WTC11 (cell line): Measurements from ENCODE around the gene AVPR1A. TPM values are rescaled to one million over a fixed set of nuclear protein-coding genes. Genes with fewer than 3 reads are reported as not detected.

Experiments
- ATAC-seq: fragments of 200-7000 bp; cut with Tn5 transposase; 2 replicates; pipeline ENCODE4 v1.10.0; 2021; ENCODE audit warnings: mild to moderate bottlenecking, moderate library complexity
- CTCF ChIA-PET: fragments of 300-600 bp; sonication (Branson Sonifier 250); formaldehyde crosslinking; loops from one replicate; lab custom pipeline; 2021; ENCODE audit warnings: antibody characterized with exemption; lab: Charles Lee
- POLR2A ChIA-PET: fragments of 350-600 bp; sonication (Branson Sonifier 250); formaldehyde crosslinking; loops from one replicate; lab custom pipeline; 2021; ENCODE audit warnings: antibody characterized with exemption; lab: Charles Lee
- DNase-seq: peaks from one replicate; pipeline ENCODE4 v3.0.0; 2021; ENCODE audit warnings: low spot score
- H3K27ac Mint-ChIP-seq: 2 replicates; pipeline ENCODE4 v1.8.0; 2021; ENCODE audit warnings: mixed read lengths
- H3K27me3 Mint-ChIP-seq: 2 replicates; pipeline ENCODE4 v1.8.0; 2021; ENCODE audit warnings: low read depth, mild to moderate bottlenecking, moderate library complexity, mixed read lengths
- H3K36me3 Mint-ChIP-seq: 2 replicates; pipeline ENCODE4 v1.8.0; 2021; ENCODE audit warnings: mixed read lengths
- H3K4me1 Mint-ChIP-seq: 2 replicates; pipeline ENCODE4 v1.8.0; 2022; ENCODE audit warnings: mixed read lengths
- H3K4me3 Mint-ChIP-seq: 2 replicates; pipeline ENCODE4 v1.8.0; 2021; ENCODE audit warnings: mild to moderate bottlenecking, moderate library complexity, mixed read lengths
- H3K9me3 Mint-ChIP-seq: 2 replicates; pipeline ENCODE4 v1.8.0; 2021; ENCODE audit warnings: mixed read lengths
- AR ChIP-seq: fragments of 250-450 bp; sonication (Bioruptor Pico); IDR thresholded peaks from 2 replicates; pipeline ENCODE4 v1.9.0; 2021; ENCODE audit warnings: mild to moderate bottlenecking
- ATF2 ChIP-seq: sonication (generic); formaldehyde crosslinking; IDR thresholded peaks from 2 replicates; pipeline ENCODE4 v1.8.1; 2022; ENCODE audit warnings: low read depth, missing genetic modification reagents, borderline replicate concordance
- CBFB ChIP-seq: sonication (generic); formaldehyde crosslinking; IDR thresholded peaks from 2 replicates; pipeline ENCODE4 v1.8.1; 2022; ENCODE audit warnings: mild to moderate bottlenecking, low read depth, missing genetic modification reagents
- ELF4 ChIP-seq: sonication (generic); formaldehyde crosslinking; IDR thresholded peaks from 2 replicates; pipeline ENCODE4 v1.8.1; 2022; ENCODE audit warnings: low read depth, mild to moderate bottlenecking, moderate library complexity, missing genetic modification reagents
- EMX1 ChIP-seq: fragments of 250-450 bp; sonication (Bioruptor Pico); IDR thresholded peaks from 2 replicates; pipeline ENCODE4 v1.8.0; 2021; ENCODE audit warnings: mild to moderate bottlenecking
- FOXP4 ChIP-seq: sonication (generic); formaldehyde crosslinking; IDR thresholded peaks from 2 replicates; pipeline ENCODE4 v1.8.0; 2022; ENCODE audit warnings: mild to moderate bottlenecking, missing genetic modification reagents
- IRF2 ChIP-seq: sonication (generic); formaldehyde crosslinking; IDR thresholded peaks from 2 replicates; pipeline ENCODE4 v1.8.0; 2022; ENCODE audit warnings: low read depth, missing genetic modification reagents, borderline replicate concordance
- KAT7 ChIP-seq: sonication (generic); formaldehyde crosslinking; IDR thresholded peaks from 2 replicates; pipeline ENCODE4 v1.8.1; 2023; ENCODE audit warnings: missing genetic modification reagents, mild to moderate bottlenecking, borderline replicate concordance
- MXD4 ChIP-seq: fragments of 250-450 bp; sonication (Bioruptor Pico); IDR thresholded peaks from 2 replicates; pipeline ENCODE4 v1.8.0; 2021; ENCODE audit warnings: mild to moderate bottlenecking, moderate library complexity, borderline replicate concordance
- RELA ChIP-seq: sonication (generic); formaldehyde crosslinking; IDR thresholded peaks from 2 replicates; pipeline ENCODE4 v1.8.1; 2022; ENCODE audit warnings: missing genetic modification reagents, mild to moderate bottlenecking, borderline replicate concordance
- SOX15 ChIP-seq: fragments of 250-450 bp; sonication (Bioruptor Pico); IDR thresholded peaks from 2 replicates; pipeline ENCODE4 v1.9.0; 2021; ENCODE audit warnings: mild to moderate bottlenecking
- TP53 ChIP-seq: sonication (generic); formaldehyde crosslinking; IDR thresholded peaks from 2 replicates; pipeline ENCODE4 v1.8.1; 2023; ENCODE audit warnings: mild to moderate bottlenecking, missing genetic modification reagents
- ZBTB21 ChIP-seq: sonication (generic); formaldehyde crosslinking; IDR thresholded peaks from 2 replicates; pipeline ENCODE4 v1.8.1; 2023; ENCODE audit warnings: mild to moderate bottlenecking, missing genetic modification reagents, borderline replicate concordance
- ZNF317 ChIP-seq: sonication (generic); formaldehyde crosslinking; IDR thresholded peaks from 2 replicates; pipeline ENCODE4 v1.8.1; 2023; ENCODE audit warnings: low read depth, mild to moderate bottlenecking, moderate library complexity, missing genetic modification reagents, borderline replicate concordance
- ZNF423 ChIP-seq: fragments of 250-450 bp; sonication (Bioruptor Pico); IDR thresholded peaks from 2 replicates; pipeline ENCODE4 v2.1.2; 2022; ENCODE audit warnings: mild to moderate bottlenecking, moderate library complexity
- ZNF671 ChIP-seq: fragments of 250-450 bp; sonication (Bioruptor Pico); IDR thresholded peaks from 2 replicates; pipeline ENCODE4 v1.8.0; 2021; ENCODE audit warnings: mild to moderate bottlenecking
- total RNA-seq: library from RNA; stranded (reverse); gene quantifications from 3 replicates; pipeline ENCODE4 v1.2.3, GENCODE V29; 2021
- TF ChIP-seq, protein P1 (sequence below): sonication (generic); formaldehyde crosslinking; IDR thresholded peaks from 2 replicates; pipeline ENCODE4 v1.8.1; 2022; ENCODE audit warnings: mild to moderate bottlenecking, missing genetic modification reagents, moderate library complexity, borderline replicate concordance
- TF ChIP-seq, protein P2 (sequence below): fragments of 250-450 bp; sonication (Bioruptor Pico); IDR thresholded peaks from 2 replicates; pipeline ENCODE4 v1.9.0; 2021; ENCODE audit warnings: mild to moderate bottlenecking, borderline replicate concordance
- TF ChIP-seq, protein P3 (sequence below): sonication (generic); formaldehyde crosslinking; IDR thresholded peaks from 2 replicates; pipeline ENCODE4 v1.8.0; 2022; ENCODE audit warnings: mild to moderate bottlenecking, missing genetic modification reagents
- TF ChIP-seq, protein P4 (sequence below): sonication (generic); formaldehyde crosslinking; conservative IDR thresholded peaks from 2 replicates; pipeline ENCODE4 v1.8.1; 2023; ENCODE audit warnings: mild to moderate bottlenecking, low read depth, missing genetic modification reagents, moderate library complexity

Gene AVPR1A
- total RNA-seq, 1 experiment from 2014 or later, result 0.24 TPM

GRCh38 chr12:63101920-63102319 lies 49.1 kb downstream of the AVPR1A start:
- Mint-ChIP-seq H3K9me3 (no peaks in the 10 kb centered on the region), H3K27me3 (no peaks in the 10 kb centered on the region), H3K4me3 (no peak overlapping the region), H3K36me3 (no peaks in the 10 kb centered on the region), H3K4me1 (no peaks in the 10 kb centered on the region), H3K27ac (no peak overlapping the region)
- CTCF ChIA-PET, result no interaction called here
- no peak for ATAC-seq
- POLR2A ChIA-PET, result no interaction called here
- DNase-seq, result no peak
- TF ChIP-seq ELF4 (CRISPR knock-in tag), result no peak
- no peak for TF ChIP-seq CBFB (CRISPR knock-in tag)
- TF ChIP-seq, protein P1, sequence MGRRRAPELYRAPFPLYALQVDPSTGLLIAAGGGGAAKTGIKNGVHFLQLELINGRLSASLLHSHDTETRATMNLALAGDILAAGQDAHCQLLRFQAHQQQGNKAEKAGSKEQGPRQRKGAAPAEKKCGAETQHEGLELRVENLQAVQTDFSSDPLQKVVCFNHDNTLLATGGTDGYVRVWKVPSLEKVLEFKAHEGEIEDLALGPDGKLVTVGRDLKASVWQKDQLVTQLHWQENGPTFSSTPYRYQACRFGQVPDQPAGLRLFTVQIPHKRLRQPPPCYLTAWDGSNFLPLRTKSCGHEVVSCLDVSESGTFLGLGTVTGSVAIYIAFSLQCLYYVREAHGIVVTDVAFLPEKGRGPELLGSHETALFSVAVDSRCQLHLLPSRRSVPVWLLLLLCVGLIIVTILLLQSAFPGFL (CRISPR knock-in tag), result no peak
- no peak for TF ChIP-seq TP53 (CRISPR knock-in tag)
- TF ChIP-seq ZNF317, result no peak
- no peak for TF ChIP-seq MXD4 (CRISPR knock-in tag)
- no peak for TF ChIP-seq FOXP4 (CRISPR knock-in tag)
- TF ChIP-seq, all 79 proteins: peak for 0

DNA sequence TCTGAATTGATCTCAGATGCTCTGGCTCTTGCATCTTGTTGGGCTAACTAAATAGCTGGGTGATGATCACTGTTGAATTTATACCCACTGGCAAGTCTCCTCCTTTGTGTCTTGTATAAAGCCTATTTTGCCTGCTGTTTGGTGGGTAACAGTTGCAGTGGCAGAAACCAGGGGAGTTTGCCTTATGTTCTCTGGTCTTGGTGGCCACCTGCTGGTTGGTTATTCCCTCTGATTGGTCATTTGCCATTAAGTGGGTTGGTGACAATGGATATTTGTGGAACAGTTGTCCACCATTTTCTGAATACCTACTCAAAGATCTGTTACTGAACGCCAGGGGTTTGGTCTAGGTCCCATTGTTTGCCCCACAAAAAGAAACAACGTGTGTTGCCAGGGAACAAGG lies 52.1 kb downstream of the AVPR1A start:
- no peak overlapping the region for H3K4me3 Mint-ChIP-seq
- no peaks in the 10 kb centered on the region for H3K9me3 Mint-ChIP-seq
- POLR2A ChIA-PET, result no interaction called here
- CTCF ChIA-PET, result interaction anchor here (1.9 kb wide), 1 partner anchor 53 kb away, joined by 8 read pairs; no protein-coding TSS in a partner anchor
- H3K27me3 Mint-ChIP-seq, result no peaks in the 10 kb centered on the region
- H3K27ac Mint-ChIP-seq, result no peak overlapping the region
- ATAC-seq, result 0 out of 2 replicates have a peak, but pooled peaks have one; percentile 24
- peaks cover 5% of the 10 kb centered on the region for H3K4me1 Mint-ChIP-seq
- DNase-seq, result no peak
- no peaks in the 10 kb centered on the region for H3K36me3 Mint-ChIP-seq
- TF ChIP-seq AR (CRISPR knock-in tag) (no peak), SOX15 (CRISPR knock-in tag) (no peak), EMX1 (CRISPR knock-in tag) (no peak), RELA (CRISPR knock-in tag) (no peak), ATF2 (no peak), IRF2 (CRISPR knock-in tag) (no peak), CBFB (CRISPR knock-in tag) (no peak), ZBTB21 (CRISPR knock-in tag) (no peak), ZNF671 (CRISPR knock-in tag) (no peak), ZNF423 (no peak), KAT7 (no peak)
- TF ChIP-seq, protein P2, sequence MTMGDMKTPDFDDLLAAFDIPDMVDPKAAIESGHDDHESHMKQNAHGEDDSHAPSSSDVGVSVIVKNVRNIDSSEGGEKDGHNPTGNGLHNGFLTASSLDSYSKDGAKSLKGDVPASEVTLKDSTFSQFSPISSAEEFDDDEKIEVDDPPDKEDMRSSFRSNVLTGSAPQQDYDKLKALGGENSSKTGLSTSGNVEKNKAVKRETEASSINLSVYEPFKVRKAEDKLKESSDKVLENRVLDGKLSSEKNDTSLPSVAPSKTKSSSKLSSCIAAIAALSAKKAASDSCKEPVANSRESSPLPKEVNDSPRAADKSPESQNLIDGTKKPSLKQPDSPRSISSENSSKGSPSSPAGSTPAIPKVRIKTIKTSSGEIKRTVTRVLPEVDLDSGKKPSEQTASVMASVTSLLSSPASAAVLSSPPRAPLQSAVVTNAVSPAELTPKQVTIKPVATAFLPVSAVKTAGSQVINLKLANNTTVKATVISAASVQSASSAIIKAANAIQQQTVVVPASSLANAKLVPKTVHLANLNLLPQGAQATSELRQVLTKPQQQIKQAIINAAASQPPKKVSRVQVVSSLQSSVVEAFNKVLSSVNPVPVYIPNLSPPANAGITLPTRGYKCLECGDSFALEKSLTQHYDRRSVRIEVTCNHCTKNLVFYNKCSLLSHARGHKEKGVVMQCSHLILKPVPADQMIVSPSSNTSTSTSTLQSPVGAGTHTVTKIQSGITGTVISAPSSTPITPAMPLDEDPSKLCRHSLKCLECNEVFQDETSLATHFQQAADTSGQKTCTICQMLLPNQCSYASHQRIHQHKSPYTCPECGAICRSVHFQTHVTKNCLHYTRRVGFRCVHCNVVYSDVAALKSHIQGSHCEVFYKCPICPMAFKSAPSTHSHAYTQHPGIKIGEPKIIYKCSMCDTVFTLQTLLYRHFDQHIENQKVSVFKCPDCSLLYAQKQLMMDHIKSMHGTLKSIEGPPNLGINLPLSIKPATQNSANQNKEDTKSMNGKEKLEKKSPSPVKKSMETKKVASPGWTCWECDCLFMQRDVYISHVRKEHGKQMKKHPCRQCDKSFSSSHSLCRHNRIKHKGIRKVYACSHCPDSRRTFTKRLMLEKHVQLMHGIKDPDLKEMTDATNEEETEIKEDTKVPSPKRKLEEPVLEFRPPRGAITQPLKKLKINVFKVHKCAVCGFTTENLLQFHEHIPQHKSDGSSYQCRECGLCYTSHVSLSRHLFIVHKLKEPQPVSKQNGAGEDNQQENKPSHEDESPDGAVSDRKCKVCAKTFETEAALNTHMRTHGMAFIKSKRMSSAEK (CRISPR knock-in tag), result no peak
- TF ChIP-seq, protein P3, sequence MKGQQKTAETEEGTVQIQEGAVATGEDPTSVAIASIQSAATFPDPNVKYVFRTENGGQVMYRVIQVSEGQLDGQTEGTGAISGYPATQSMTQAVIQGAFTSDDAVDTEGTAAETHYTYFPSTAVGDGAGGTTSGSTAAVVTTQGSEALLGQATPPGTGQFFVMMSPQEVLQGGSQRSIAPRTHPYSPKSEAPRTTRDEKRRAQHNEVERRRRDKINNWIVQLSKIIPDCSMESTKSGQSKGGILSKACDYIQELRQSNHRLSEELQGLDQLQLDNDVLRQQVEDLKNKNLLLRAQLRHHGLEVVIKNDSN, result no peak
- TF ChIP-seq, protein P4, sequence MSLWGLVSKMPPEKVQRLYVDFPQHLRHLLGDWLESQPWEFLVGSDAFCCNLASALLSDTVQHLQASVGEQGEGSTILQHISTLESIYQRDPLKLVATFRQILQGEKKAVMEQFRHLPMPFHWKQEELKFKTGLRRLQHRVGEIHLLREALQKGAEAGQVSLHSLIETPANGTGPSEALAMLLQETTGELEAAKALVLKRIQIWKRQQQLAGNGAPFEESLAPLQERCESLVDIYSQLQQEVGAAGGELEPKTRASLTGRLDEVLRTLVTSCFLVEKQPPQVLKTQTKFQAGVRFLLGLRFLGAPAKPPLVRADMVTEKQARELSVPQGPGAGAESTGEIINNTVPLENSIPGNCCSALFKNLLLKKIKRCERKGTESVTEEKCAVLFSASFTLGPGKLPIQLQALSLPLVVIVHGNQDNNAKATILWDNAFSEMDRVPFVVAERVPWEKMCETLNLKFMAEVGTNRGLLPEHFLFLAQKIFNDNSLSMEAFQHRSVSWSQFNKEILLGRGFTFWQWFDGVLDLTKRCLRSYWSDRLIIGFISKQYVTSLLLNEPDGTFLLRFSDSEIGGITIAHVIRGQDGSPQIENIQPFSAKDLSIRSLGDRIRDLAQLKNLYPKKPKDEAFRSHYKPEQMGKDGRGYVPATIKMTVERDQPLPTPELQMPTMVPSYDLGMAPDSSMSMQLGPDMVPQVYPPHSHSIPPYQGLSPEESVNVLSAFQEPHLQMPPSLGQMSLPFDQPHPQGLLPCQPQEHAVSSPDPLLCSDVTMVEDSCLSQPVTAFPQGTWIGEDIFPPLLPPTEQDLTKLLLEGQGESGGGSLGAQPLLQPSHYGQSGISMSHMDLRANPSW, result no peak
